ENCODE measurements around the gene ITGA2B. TPM values are rescaled to one million over a fixed set of nuclear protein-coding genes. Genes with fewer than 3 reads are reported as not detected.

Gene ITGA2B
- total RNA-seq, 3 donors from 2014 or later (not counting 1 experiment from before 2014, with no cell fraction given): 8.8 to 32.9 (median 32.6) TPM

- WGBS (ENCODE audit: insufficient coverage): 100% methylated on average over 2 of the region's 2 CpGs
- no peak for TF ChIP-seq CTCF (IDR thresholded peaks at IDR 0.05)
These were observed 27.3 kb upstream of the ITGA2B start for GRCh38 chr17:44416558-44417289.

GRCh38 chr17:44414394-44415155 is 25.1 kb upstream of the ITGA2B start:
- H3K4me3 Mint-ChIP-seq: no peak overlapping the region
- ATAC-seq (peak in 2 of 3 donors; percentile 29 to 36), DNase-seq (no peak)
- no peaks in the 10 kb centered on the region for H3K36me3 Mint-ChIP-seq
- H3K27ac Mint-ChIP-seq: peak overlapping the region; percentile 32 to 75
- H3K27me3 ChIP-seq (ENCODE audit: control insufficient read depth, insufficient read depth, low read length): no peaks in the 10 kb centered on the region
- H3K36me3 ChIP-seq (ENCODE audit: control insufficient read depth, insufficient read depth, low read length): peaks cover 25% of the 10 kb centered on the region
- WGBS (ENCODE audit: insufficient coverage): 29% methylated on average over 1 of the region's 1 CpG
- H3K27me3 Mint-ChIP-seq (ENCODE audit: low read depth in 2 of 2): no peaks in the 10 kb centered on the region
- H3K4me3 ChIP-seq (ENCODE audit: low read length): no peak overlapping the region
- H3K4me1 Mint-ChIP-seq: peaks cover 35 to 37% of the 10 kb centered on the region in 2 donors
- intact Hi-C loops (cut with micrococcal nuclease): no loop called here
- TF ChIP-seq CTCF (IDR thresholded peaks at IDR 0.05): no peak
- H3K9me3 ChIP-seq (ENCODE audit: control insufficient read depth, insufficient read depth, low read length): no peaks in the 10 kb centered on the region
- peaks cover 8% of the 10 kb centered on the region for H3K4me1 ChIP-seq (ENCODE audit: control insufficient read depth, insufficient read depth, low read length)
- H3K27ac ChIP-seq (ENCODE audit: low read length): no peak overlapping the region
- H3K9me3 Mint-ChIP-seq: no peaks in the 10 kb centered on the region

More at GRCh38 chr17:44416558-44417289, 27.3 kb upstream of the ITGA2B start:
- Mint-ChIP-seq H3K4me3 (no peak overlapping the region), H3K36me3 (no peaks in the 10 kb centered on the region), H3K27ac (peak overlapping the region; percentile 1 to 32), H3K9me3 (no peaks in the 10 kb centered on the region), H3K4me1 (peaks cover 41 to 50% of the 10 kb centered on the region in 2 donors), H3K27me3 (ENCODE audit: low read depth in 2 of 2) (no peaks in the 10 kb centered on the region)
- H3K9me3 ChIP-seq (ENCODE audit: control insufficient read depth, insufficient read depth, low read length): no peaks in the 10 kb centered on the region
- intact Hi-C loops (cut with micrococcal nuclease): no loop called here
- H3K27ac ChIP-seq (ENCODE audit: low read length): no peak overlapping the region
- ATAC-seq: no peak
- peaks cover 14% of the 10 kb centered on the region for H3K4me1 ChIP-seq (ENCODE audit: control insufficient read depth, insufficient read depth, low read length)
- no peaks in the 10 kb centered on the region for H3K27me3 ChIP-seq (ENCODE audit: control insufficient read depth, insufficient read depth, low read length)
- H3K36me3 ChIP-seq (ENCODE audit: control insufficient read depth, insufficient read depth, low read length): peaks cover 32% of the 10 kb centered on the region
- DNase-seq: no peak
- H3K4me3 ChIP-seq (ENCODE audit: low read length): no peak overlapping the region

GRCh38 chr17:44409309-44410028 is 20.0 kb upstream of the ITGA2B start:
- H3K4me1 Mint-ChIP-seq: peaks cover 31 to 34% of the 10 kb centered on the region in 2 donors
- H3K36me3 ChIP-seq (ENCODE audit: control insufficient read depth, insufficient read depth, low read length): peaks cover 3% of the 10 kb centered on the region
- no peak for ATAC-seq
- intact Hi-C loops (cut with micrococcal nuclease): no loop called here
- H3K36me3 Mint-ChIP-seq: no peaks in the 10 kb centered on the region
- no peak overlapping the region for H3K27ac ChIP-seq (ENCODE audit: low read length)
- no peaks in the 10 kb centered on the region for H3K9me3 ChIP-seq (ENCODE audit: control insufficient read depth, insufficient read depth, low read length)
- peak overlapping the region; percentile 51 to 69 for H3K27ac Mint-ChIP-seq
- TF ChIP-seq CTCF (IDR thresholded peaks at IDR 0.05): no peak
- no peak for DNase-seq
- no peaks in the 10 kb centered on the region for H3K9me3 Mint-ChIP-seq
- H3K27me3 Mint-ChIP-seq (ENCODE audit: low read depth in 2 of 2): no peaks in the 10 kb centered on the region
- no peaks in the 10 kb centered on the region for H3K27me3 ChIP-seq (ENCODE audit: control insufficient read depth, insufficient read depth, low read length)
- H3K4me1 ChIP-seq (ENCODE audit: control insufficient read depth, insufficient read depth, low read length): peaks cover 4% of the 10 kb centered on the region
- no peak overlapping the region for H3K4me3 ChIP-seq (ENCODE audit: low read length)
- 100% methylated on average over 5 of the region's 7 CpGs for WGBS (ENCODE audit: insufficient coverage)
- no peak overlapping the region for H3K4me3 Mint-ChIP-seq

Data from natural killer cell (primary cell).